GM23248 (cell line): ENCODE data around the gene FAM237A. TPM values are rescaled to one million over a fixed set of nuclear protein-coding genes. Genes with fewer than 3 reads are reported as not detected.

ENCODE experiments used
- DNase-seq: peaks from one replicate; pipeline ENCODE4 v3.0.0-alpha.2; 2015
- H2AFZ ChIP-seq: fragments of 200-600 bp; sonication (generic); 2 replicates; pipeline ENCODE4 v1.6.1; 2016; ENCODE audit warnings: antibody characterized with exemption
- H3F3A ChIP-seq: fragments of 200-600 bp; sonication (generic); 2 replicates; pipeline ENCODE4 v1.6.1; 2016; ENCODE audit warnings: mild to moderate bottlenecking, antibody characterized with exemption, mixed run types; ENCODE audit not compliant: insufficient read depth
- H3K27ac ChIP-seq: fragments of 200-600 bp; sonication (generic); 2 replicates; pipeline ENCODE4 v1.5.1; 2016; ENCODE audit warnings: mild to moderate bottlenecking
- H3K27me3 ChIP-seq: fragments of 200-600 bp; sonication (generic); replicated peaks from 2 replicates; pipeline ENCODE4 v1.6.1; 2016; ENCODE audit warnings: mild to moderate bottlenecking; ENCODE audit not compliant: insufficient read depth
- H3K36me3 ChIP-seq: fragments of 200-600 bp; sonication (generic); 2 replicates; pipeline ENCODE4 v1.6.1; 2016; ENCODE audit warnings: low read depth, mild to moderate bottlenecking
- H3K4me1 ChIP-seq: fragments of 200-600 bp; sonication (generic); 2 replicates; pipeline ENCODE4 v1.6.1; 2016; ENCODE audit warnings: mild to moderate bottlenecking; ENCODE audit not compliant: insufficient read depth
- H3K4me2 ChIP-seq: fragments of 200-600 bp; sonication (generic); one replicate; pipeline ENCODE4 v1.6.1; 2016; ENCODE audit warnings: mild to moderate bottlenecking; ENCODE audit not compliant: unreplicated experiment
- H3K4me3 ChIP-seq: fragments of 200-600 bp; sonication (generic); 2 replicates; pipeline ENCODE4 v1.5.1; 2016; ENCODE audit warnings: mild to moderate bottlenecking
- H3K79me2 ChIP-seq: fragments of 200-600 bp; sonication (generic); 2 replicates; pipeline ENCODE4 v1.6.1; 2016; ENCODE audit warnings: mild to moderate bottlenecking; ENCODE audit not compliant: insufficient read depth
- H3K9ac ChIP-seq: fragments of 200-600 bp; sonication (generic); 2 replicates; pipeline ENCODE4 v1.6.1; 2016; ENCODE audit warnings: mild to moderate bottlenecking
- H3K9me2 ChIP-seq: fragments of 200-600 bp; sonication (generic); 2 replicates; pipeline ENCODE4 v1.6.1; 2016; ENCODE audit warnings: mixed run types, mild to moderate bottlenecking, moderate library complexity; ENCODE audit not compliant: insufficient read depth
- H3K9me3 ChIP-seq: fragments of 200-600 bp; sonication (generic); one replicate; pipeline ENCODE4 v1.6.1; 2017; ENCODE audit warnings: low read depth
- H4K20me1 ChIP-seq: fragments of 200-600 bp; sonication (generic); 2 replicates; pipeline ENCODE4 v1.6.0; 2016; ENCODE audit not compliant: insufficient read depth
- EZH2 ChIP-seq: fragments of 200-600 bp; sonication (generic); IDR thresholded peaks from 2 replicates; pipeline ENCODE4 v1.6.1; 2018; ENCODE audit warnings: antibody characterized with exemption, mild to moderate bottlenecking; ENCODE audit not compliant: insufficient read depth, poor library complexity, severe bottlenecking
- EZH2phosphoT487 ChIP-seq: fragments of 200-600 bp; sonication (generic); IDR thresholded peaks from 2 replicates; pipeline ENCODE4 v1.6.1; 2018; ENCODE audit warnings: antibody characterized with exemption, moderate library complexity, mild to moderate bottlenecking, low read depth; ENCODE audit not compliant: insufficient read depth
- WGBS, 2 experiments: methylation state at CpG; one replicate each; pipeline ENCODE4 v1.1.6; 2015 to 2017; ENCODE audit warnings: low lambda C conversion rate in 2 of 2, low coverage in 1 of 2; ENCODE audit errors: missing lambda C conversion rate in 2 of 2; 5-methylcytosine and 5-hydroxymethylcytosine counted together
- in situ Hi-C: fragments of 300-500 bp; cut with MboI; formaldehyde crosslinking; loops from 2 replicates; pipeline ENCODE4 v1.15.0; 2020
- polyA plus RNA-seq: library from polyadenylated mRNA; unstranded; fragments of >200 nt; fragmentation: Nextera tagmentation; extraction: Ambion mirVana; gene quantifications from 2 replicates; pipeline ENCODE4 v1.2.1, GENCODE V29; 2016
- total RNA-seq: library from RNA; depleted of rRNA; stranded (reverse); fragments of >200 nt; shearing (Covaris generic); gene quantifications from 2 replicates; pipeline ENCODE4 v1.2.3, GENCODE V29; 2014

FAM237A gene
- total and polyA plus RNA-seq, 2 experiments from 2014 or later: not detected

- WGBS, 2 experiments: 76 to 84% methylated on average over 3 of the region's 3 CpGs
- H3K27ac ChIP-seq: no peak overlapping the region
- in situ Hi-C loops: no loop called here
Observed at GRCh38 chr2:206619011-206619410, 23.3 kb upstream of the FAM237A start.

GRCh38 chr2:206626108-206626507, 16.2 kb upstream of the FAM237A start:
- Histone ChIP-seq H3K27ac (no peak overlapping the region), H3K9me2 (no peaks in the 10 kb centered on the region), H3F3A (no peaks in the 10 kb centered on the region), H3K4me3 (no peak overlapping the region), H3K27me3 (no peaks in the 10 kb centered on the region), H3K9me3 (no peaks in the 10 kb centered on the region), H3K36me3 (no peaks in the 10 kb centered on the region), H3K4me2 (no peak overlapping the region), H3K4me1 (no peaks in the 10 kb centered on the region), H3K9ac (no peak overlapping the region), H3K79me2 (no peaks in the 10 kb centered on the region), H2AFZ (no peak overlapping the region), H4K20me1 (no peaks in the 10 kb centered on the region)
- TF ChIP-seq EZH2phosphoT487 (no peak), EZH2 (no peak)
- 8 to 12% methylated on average over 2 of the region's 2 CpGs for WGBS, 2 experiments
- DNase-seq: no peak
- in situ Hi-C loops: no loop called here

More at GRCh38 chr2:206619011-206619410, 23.3 kb upstream of the FAM237A start:
- no peak for DNase-seq
- no peaks in the 10 kb centered on the region for H3K36me3 ChIP-seq
- H3F3A ChIP-seq: no peaks in the 10 kb centered on the region
- H3K27me3 ChIP-seq: no peaks in the 10 kb centered on the region
- no peaks in the 10 kb centered on the region for H3K4me1 ChIP-seq
- no peak overlapping the region for H3K9ac ChIP-seq
- H3K9me3 ChIP-seq: no peaks in the 10 kb centered on the region
- H3K79me2 ChIP-seq: no peaks in the 10 kb centered on the region
- H3K4me3 ChIP-seq: no peak overlapping the region
- TF ChIP-seq EZH2: no peak
- TF ChIP-seq EZH2phosphoT487: no peak
- H2AFZ ChIP-seq: no peak overlapping the region
- no peaks in the 10 kb centered on the region for H3K9me2 ChIP-seq
- no peak overlapping the region for H3K4me2 ChIP-seq
- H4K20me1 ChIP-seq: no peaks in the 10 kb centered on the region

- no peak for TF ChIP-seq EZH2phosphoT487
- TF ChIP-seq EZH2: no peak
- no peak for DNase-seq
- no peaks in the 10 kb centered on the region for H3K79me2 ChIP-seq
- no peaks in the 10 kb centered on the region for H3K9me2 ChIP-seq
- no peaks in the 10 kb centered on the region for H3K9me3 ChIP-seq
- in situ Hi-C loops: no loop called here
- H3F3A ChIP-seq: no peaks in the 10 kb centered on the region
- no peak overlapping the region for H3K27ac ChIP-seq
- H3K9ac ChIP-seq: no peak overlapping the region
- no peaks in the 10 kb centered on the region for H3K36me3 ChIP-seq
- no peaks in the 10 kb centered on the region for H3K4me1 ChIP-seq
- no peaks in the 10 kb centered on the region for H4K20me1 ChIP-seq
- H3K4me3 ChIP-seq: no peak overlapping the region
- no peak overlapping the region for H2AFZ ChIP-seq
- H3K4me2 ChIP-seq: no peak overlapping the region
- no peaks in the 10 kb centered on the region for H3K27me3 ChIP-seq
Observed at GRCh38 chr2:206627632-206628031, 14.7 kb upstream of the FAM237A start.

DNA sequence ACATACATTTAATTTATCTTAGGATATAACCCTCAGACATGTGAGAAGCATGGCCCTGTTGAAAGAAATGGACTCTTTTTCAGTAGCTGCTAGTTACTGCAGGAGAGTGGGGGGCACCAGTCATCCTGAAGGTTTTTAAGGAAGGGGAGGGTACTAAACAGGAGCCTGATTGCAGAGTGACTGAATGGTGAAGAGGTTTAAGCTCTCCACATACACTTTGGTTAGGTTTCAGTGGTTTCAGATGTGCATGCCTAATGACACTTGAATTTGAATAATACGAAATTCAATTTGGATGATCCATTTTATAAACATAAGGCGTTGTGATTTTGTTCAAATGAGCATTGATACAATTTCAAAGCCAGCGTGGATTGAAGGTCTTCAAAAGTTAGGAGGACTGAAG, 10.9 kb upstream of the FAM237A start:
- H3K36me3 ChIP-seq: no peaks in the 10 kb centered on the region
- H3K4me3 ChIP-seq: no peak overlapping the region
- no peaks in the 10 kb centered on the region for H3K79me2 ChIP-seq
- in situ Hi-C loops: no loop called here
- no peaks in the 10 kb centered on the region for H3K27me3 ChIP-seq
- H2AFZ ChIP-seq: no peak overlapping the region
- H3K4me2 ChIP-seq: no peak overlapping the region
- no peak for TF ChIP-seq EZH2phosphoT487
- no peak for TF ChIP-seq EZH2
- H3K9ac ChIP-seq: no peak overlapping the region
- no peaks in the 10 kb centered on the region for H3K9me3 ChIP-seq
- H3K27ac ChIP-seq: no peak overlapping the region
- no peaks in the 10 kb centered on the region for H3F3A ChIP-seq
- no peak for DNase-seq
- no peaks in the 10 kb centered on the region; the same call in 1 of the 2 replicates for H3K9me2 ChIP-seq
- H3K4me1 ChIP-seq: no peaks in the 10 kb centered on the region
- 21 to 27% methylated on average over 3 of the region's 3 CpGs for WGBS, 2 experiments
- no peaks in the 10 kb centered on the region for H4K20me1 ChIP-seq

GRCh38 chr2:206635015-206635414, 7.3 kb upstream of the FAM237A start:
- Histone ChIP-seq H3K4me3 (no peak overlapping the region), H3K27me3 (no peaks in the 10 kb centered on the region), H3K9ac (no peak overlapping the region), H3K36me3 (no peaks in the 10 kb centered on the region), H3F3A (no peaks in the 10 kb centered on the region), H2AFZ (no peak overlapping the region), H3K4me1 (no peaks in the 10 kb centered on the region), H4K20me1 (no peaks in the 10 kb centered on the region), H3K4me2 (no peak overlapping the region), H3K9me3 (no peaks in the 10 kb centered on the region), H3K79me2 (no peaks in the 10 kb centered on the region), H3K27ac (no peak overlapping the region), H3K9me2 (no peaks in the 10 kb centered on the region; the same call in 1 of the 2 replicates)
- TF ChIP-seq EZH2phosphoT487 (no peak), EZH2 (no peak)
- WGBS, 2 experiments: 4 to 5% methylated on average over 1 of the region's 1 CpG
- no peak for DNase-seq
- in situ Hi-C loops: no loop called here
